ENCODE data around the gene CALML4. TPM values are rescaled to one million over a fixed set of nuclear protein-coding genes. Genes with fewer than 3 reads are reported as not detected.
"Not testable (repeated sequence)": the region's sequence is repeated elsewhere in the genome, so short reads cannot be mapped to it uniquely, and the experiment has no call there.

Gene CALML4
- total and polyA plus RNA-seq, 2 experiments from 2014 or later, result 13.4 to 16.2 TPM

- peak overlapping the region; percentile 98 for H3K4me3 Mint-ChIP-seq
- Histone ChIP-seq H3K27ac (ENCODE audit: low read depth) (0 out of 2 replicates have a peak overlapping the region, but pooled peaks have one; percentile 14), H3F3A (replicated peaks; ENCODE audit: low read depth) (peaks cover 13% of the 10 kb centered on the region), H3K4me2 (peak overlapping the region; percentile 100), H4K20me1 (replicated peaks; ENCODE audit: insufficient read depth) (peaks cover 34% of the 10 kb centered on the region), H3K79me2 (replicated peaks; ENCODE audit: insufficient read depth) (peaks cover 63% of the 10 kb centered on the region), H3K4me3 (peak overlapping the region; percentile 94), H3K27me3 (ENCODE audit: insufficient read depth) (no peaks in the 10 kb centered on the region), H3K36me3 (ENCODE audit: insufficient read depth) (no peaks in the 10 kb centered on the region; the same call in 1 of the 2 replicates), H3K9me2 (ENCODE audit: insufficient read depth) (no peaks in the 10 kb centered on the region), H3K4me1 (ENCODE audit: insufficient read depth) (peaks cover 17% of the 10 kb centered on the region; the same call in 1 of the 2 replicates), H2AFZ (no peak overlapping the region)
- H3K9me3 Mint-ChIP-seq, result peaks cover 13% of the 10 kb centered on the region
- DNase-seq (ENCODE audit: low spot score) (no peak), ATAC-seq (no peak)
- peaks cover 26% of the 10 kb centered on the region for H3K36me3 Mint-ChIP-seq (ENCODE audit: low read depth)
- H3K4me1 Mint-ChIP-seq, result peaks cover 42% of the 10 kb centered on the region
- H3K27ac Mint-ChIP-seq, result no peak overlapping the region
- TF ChIP-seq ZNF462 (CRISPR knock-in tag; IDR thresholded peaks at IDR 0.05) (no peak), ZNF331 (CRISPR knock-in tag; IDR thresholded peaks at IDR 0.05; ENCODE audit: low read depth) (no peak), CREB1 (CRISPR knock-in tag; IDR thresholded peaks at IDR 0.05; ENCODE audit: low read depth) (no peak), EZH2 (IDR thresholded peaks at IDR 0.05; ENCODE audit: low read depth, unreplicated experiment) (no peak), REST (IDR thresholded peaks at IDR 0.05; ENCODE audit: unreplicated experiment) (no peak)
- H3K27me3 Mint-ChIP-seq (ENCODE audit: insufficient read depth, low read depth, poor library complexity), result peaks cover 17% of the 10 kb centered on the region
Measured at GRCh38 chr15:68227643-68228142, 22.6 kb upstream of the CALML4 start.

GRCh38 chr15:68225442-68225841 is 20.3 kb upstream of the CALML4 start:
- DNase-seq (ENCODE audit: low spot score); H3K27me3 ChIP-seq (ENCODE audit: insufficient read depth); H2AFZ ChIP-seq; H3F3A ChIP-seq (replicated peaks; ENCODE audit: low read depth); H3K4me3 Mint-ChIP-seq; H3K27ac Mint-ChIP-seq; H3K36me3 ChIP-seq (ENCODE audit: insufficient read depth); ATAC-seq; H3K27ac ChIP-seq (ENCODE audit: low read depth); H3K9me2 ChIP-seq (ENCODE audit: insufficient read depth); H3K4me3 ChIP-seq; H3K4me2 ChIP-seq; H3K27me3 Mint-ChIP-seq (ENCODE audit: insufficient read depth, low read depth, poor library complexity): not testable (repeated sequence)
- H3K36me3 Mint-ChIP-seq (ENCODE audit: low read depth), result peaks cover 42% of the 10 kb centered on the region
- peaks cover 28% of the 10 kb centered on the region for H3K4me1 Mint-ChIP-seq
- Histone ChIP-seq H4K20me1 (replicated peaks; ENCODE audit: insufficient read depth) (peaks cover 34% of the 10 kb centered on the region), H3K79me2 (replicated peaks; ENCODE audit: insufficient read depth) (peaks cover 69% of the 10 kb centered on the region), H3K4me1 (ENCODE audit: insufficient read depth) (peaks cover 17% of the 10 kb centered on the region; the same call in 1 of the 2 replicates)
- H3K9me3 Mint-ChIP-seq, result peaks cover 27% of the 10 kb centered on the region
